GM21717 (cell line): ENCODE results near the gene PTGIS.

ENCODE experiments used
- ATAC-seq: cut with Tn5 transposase; IDR thresholded peaks from one replicate; pipeline ENCODE4 v1.9.1; 2021; ENCODE audit warnings: mild to moderate bottlenecking, moderate library complexity; ENCODE audit not compliant: unreplicated experiment

Gene PTGIS

DNA sequence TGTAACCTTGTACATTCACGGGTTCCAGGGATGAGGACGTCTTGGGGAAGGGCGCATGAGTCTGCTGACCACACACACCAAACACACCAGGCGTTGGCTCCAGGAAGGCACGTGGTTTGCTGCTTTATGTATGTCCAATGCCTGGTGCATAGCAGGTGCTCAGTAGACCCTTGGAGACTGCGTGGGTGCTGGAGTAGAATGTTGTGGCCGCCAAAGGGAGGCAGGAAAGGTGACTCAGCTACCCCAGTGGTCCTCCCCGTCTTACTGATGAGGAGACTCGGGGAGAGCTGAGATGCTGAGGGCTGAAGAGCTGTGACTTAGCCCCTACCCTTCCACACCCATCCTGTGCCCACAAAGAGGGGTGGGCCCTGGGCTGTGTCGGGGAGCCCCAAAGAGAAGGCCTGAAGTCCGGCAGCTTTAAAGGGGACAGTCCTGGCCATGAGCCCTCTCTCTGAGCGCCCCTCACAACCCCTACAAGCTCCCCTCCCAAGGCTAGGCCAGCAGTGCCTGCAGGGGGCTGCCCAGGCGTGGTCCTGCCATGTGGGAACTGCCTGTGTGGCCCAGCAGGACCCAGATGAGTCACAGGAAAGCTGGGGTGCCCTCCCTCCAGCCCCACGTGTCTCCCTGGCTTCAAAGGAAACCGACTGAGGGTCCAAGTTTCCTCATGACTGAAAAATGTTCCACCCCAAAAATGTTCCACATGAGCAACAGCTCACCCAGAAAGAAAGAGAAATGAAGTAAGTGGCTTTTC, 28.0 kb upstream of the PTGIS start:
- ATAC-seq = no peak

DNA sequence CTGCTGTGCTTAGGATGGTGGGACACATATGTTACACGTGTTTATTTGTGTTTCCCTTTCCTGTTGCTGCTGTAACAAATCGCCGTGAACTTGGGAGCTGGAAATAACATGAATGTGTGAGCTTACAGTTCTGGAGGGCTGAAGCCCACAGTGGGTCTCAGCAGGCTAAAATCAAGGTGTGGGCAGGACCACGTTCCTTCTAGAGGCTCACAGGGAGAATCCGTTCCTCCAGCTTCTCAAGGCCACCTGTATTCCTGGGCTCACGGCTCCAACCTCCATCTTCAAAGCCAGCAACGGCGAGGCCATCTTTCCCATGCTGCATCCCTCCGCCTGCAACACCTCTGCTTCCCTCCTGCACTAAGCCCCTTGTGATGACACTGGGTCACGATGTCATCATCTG, 27.4 kb upstream of the PTGIS start:
- no peak for ATAC-seq

GRCh38 chr20:49594931-49595315, 27.0 kb upstream of the PTGIS start:
- ATAC-seq = no peak

DNA sequence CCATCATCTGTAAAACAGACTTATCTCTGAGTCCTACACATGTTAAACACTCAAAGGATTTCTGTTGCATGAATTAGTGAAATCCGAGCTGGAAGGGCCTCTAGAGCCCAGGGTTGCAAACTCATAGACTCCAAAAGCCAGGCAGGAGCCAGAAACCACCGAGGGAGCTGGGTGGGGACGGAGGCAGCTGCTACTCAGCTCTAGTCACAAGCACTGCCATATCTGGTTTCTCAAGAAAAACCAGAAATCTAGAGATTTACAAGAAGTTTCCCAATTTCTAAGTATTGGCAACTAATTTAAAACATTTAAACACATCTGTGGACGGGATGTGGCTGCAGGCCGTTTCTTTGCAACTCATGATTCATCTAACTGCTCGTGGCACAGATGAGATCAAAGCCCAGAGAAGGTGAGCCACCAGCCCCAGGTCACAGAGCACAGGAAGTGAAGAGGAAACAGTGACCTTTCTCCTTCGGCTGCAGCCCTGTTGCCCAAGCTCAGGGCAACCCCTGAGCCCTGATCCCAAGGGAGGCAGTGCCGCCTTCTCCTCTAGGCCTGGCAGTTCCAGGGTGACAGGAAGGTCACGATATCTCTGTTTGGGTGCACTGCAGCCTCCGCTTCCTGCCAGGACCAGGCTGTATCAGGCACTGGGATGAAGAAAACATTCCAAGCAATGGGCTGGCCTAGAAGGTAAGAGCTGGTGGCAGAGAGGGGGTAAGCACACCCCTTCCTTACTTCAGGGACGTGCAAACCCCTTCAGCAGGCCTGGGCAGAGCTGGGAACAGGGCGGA, 26.4 kb upstream of the PTGIS start:
- no peak for ATAC-seq

DNA sequence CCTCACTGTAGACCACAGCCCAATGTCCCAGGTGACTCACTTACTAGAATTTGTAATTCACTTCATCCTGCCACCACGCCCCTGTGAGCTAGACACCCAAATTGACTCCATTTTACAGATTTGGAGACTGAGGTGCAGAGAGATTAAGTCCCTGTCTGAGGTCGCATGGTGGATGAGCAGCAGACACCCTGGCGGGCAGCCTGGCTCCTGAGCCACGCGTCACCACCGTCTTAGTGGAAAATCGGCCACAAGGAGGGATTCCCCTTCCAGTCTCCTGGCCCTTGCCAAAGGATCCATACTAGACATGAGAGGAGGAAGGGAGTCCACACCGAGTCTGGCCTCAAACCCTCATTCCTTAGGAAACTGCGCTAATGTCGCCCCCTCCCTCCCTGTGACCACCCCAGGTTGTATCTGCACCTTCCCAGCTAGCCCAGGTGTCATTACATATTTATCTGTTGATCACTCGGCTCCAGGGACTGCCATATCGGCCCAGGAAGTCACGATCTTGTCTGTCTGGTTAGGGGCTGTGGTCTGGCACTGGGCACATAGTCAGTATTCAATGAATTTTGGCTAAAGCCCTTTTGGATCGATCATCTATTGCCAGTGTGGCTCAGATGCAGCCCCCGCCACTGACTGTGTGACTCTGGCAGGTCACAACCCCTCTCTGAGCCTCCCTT, 25.7 kb upstream of the PTGIS start:
- no peak for ATAC-seq

- no peak for ATAC-seq
Observed at GRCh38 chr20:49592120-49592519, 24.2 kb upstream of the PTGIS start.

- no peak for ATAC-seq
Observed at GRCh38 chr20:49591217-49591865, 23.4 kb upstream of the PTGIS start.

DNA sequence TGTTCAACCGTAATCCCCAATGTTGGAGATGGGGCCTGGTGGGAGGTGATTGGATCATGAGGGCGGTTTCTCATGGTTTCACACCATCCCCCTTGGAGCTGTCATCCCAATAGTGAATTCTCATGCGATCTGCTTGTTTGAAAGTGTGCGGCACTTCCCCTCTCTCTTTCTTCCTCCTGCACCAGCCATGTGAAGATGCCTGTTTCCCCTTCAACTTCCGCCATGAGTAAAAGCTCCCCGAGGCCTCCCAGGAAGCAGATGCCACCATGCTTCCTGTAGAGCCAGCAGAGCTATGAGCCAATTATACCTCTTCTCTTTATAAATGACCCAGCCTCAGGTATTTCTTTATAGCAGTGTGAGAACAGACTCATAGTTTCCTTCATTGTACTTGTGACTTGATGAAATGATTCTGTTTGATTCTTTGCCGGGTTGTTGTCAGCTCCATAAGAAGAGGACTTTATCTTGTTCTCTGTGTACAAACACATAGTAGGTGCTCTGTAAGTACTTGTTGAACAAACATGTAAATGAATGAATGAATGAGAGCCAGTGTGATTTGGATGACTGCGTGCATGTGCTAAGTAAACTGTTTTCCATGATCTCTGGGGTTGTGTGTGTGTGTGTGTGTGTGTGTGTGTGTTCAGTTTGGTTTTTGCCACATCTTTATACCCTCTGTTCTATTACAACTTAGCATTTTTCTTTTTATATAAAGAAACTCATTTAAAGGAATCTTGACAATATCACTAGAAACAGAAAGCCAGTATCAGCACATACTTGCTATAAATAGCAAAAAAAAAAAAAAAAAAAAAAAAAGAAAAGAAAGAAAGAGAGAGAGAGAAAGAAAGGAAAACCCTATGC, 22.5 kb upstream of the PTGIS start:
- no peak for ATAC-seq

- no peak for ATAC-seq
Observed at GRCh38 chr20:49589747-49590146, 21.8 kb upstream of the PTGIS start.

DNA sequence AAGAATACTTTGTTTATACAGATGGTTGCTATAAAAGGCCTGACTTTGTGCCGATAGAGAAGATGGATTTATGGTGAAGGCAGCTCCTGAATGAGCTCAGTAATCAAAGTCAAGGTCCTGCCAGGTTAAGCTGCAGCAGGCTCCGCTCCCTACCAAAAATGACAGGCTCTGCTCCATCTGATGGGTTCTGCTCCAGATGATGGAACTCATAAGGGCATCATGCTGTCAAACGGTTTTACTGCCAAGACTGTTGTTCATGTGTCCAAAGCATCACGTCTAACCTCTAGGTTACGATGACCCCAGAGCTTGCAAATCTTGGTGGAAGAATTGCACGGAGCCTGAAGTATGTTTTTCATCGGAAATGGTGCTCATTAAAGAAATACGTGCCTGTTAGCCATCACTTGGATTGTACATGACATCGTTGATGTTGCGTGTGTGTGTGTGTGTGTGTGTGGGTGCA, 19.2 kb upstream of the PTGIS start:
- ATAC-seq = no peak

GRCh38 chr20:49585585-49586245, 17.8 kb upstream of the PTGIS start:
- ATAC-seq = no peak

DNA sequence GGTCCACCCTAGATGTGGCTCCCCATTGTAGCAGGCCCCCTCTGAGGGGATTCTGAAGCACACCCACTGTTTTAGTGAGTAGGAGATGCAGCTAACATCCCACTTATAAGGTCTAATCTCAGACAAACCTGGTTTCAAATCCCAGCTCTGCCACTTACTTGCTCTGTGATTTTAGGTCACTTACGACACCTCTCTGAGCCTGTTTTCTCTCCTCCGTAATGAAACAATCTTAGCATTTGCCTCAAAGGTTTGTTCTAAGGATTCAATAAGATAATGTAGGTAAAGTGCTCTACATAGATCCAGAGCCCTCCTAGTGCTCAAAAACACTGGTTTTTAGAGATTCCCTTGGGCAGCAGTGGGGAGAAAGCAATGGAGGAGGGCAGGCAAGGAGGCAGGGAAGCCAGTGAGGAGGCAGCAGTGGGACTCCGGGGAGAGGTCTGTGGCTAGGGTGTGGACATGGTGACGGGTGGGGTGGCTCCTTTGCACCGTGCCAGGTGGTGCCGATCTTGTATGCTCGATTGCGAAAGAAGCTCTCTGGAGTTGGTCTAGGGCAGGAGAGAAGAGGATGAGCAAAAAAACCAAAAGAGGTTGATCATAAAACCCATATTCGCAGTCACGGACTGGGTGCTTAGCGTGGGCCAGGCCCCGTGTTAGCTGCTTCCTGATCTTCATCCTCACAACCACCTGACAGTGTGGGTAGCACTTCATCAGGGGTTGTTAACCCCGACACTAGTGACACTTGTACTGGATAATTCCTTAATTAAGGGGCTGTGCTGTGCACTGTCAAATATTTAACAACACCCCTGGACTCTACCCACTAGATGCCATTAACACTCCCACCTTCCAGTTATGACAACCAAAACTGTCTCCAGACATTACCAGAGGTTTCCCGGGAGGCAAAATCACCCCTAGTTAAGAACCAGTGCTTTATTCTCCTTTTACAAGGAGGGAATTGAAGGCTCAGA, 16.8 kb upstream of the PTGIS start:
- ATAC-seq = no peak

DNA sequence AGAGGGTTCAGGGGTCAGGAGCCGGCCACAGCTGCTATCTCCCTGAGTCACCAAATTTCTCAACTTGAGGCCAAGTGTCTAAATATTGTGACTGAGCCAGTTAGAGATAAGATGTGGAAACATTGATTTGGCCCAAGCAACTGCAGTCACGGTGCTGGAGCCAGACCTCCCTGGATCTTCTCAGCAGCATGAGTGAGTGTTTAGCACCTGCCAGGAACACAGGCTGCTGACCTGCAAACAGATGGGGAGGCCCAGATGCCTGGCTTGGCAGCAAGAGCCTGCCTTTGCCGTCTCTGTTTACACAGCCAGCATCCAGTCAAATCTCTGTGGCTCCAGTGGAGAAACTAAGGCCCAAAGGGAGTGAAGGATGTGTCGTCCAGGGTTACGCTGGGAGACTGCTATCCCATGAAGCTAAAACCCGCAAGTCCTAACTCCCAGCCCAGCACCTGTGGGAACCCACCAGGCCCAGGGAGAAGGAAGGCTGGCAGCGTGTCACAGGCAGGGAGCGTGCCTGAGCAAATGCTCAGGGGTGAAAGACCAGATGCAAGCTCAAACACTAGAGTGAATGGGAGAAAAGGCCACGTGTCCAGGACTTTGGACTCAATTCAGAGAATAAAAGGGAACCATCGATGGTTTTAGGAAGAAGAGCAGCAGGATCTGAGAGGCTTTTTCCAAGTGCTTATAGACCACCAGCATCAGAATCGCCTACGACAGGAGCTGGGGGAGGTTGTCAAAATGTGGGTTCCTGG, 15.9 kb upstream of the PTGIS start:
- no peak for ATAC-seq

DNA sequence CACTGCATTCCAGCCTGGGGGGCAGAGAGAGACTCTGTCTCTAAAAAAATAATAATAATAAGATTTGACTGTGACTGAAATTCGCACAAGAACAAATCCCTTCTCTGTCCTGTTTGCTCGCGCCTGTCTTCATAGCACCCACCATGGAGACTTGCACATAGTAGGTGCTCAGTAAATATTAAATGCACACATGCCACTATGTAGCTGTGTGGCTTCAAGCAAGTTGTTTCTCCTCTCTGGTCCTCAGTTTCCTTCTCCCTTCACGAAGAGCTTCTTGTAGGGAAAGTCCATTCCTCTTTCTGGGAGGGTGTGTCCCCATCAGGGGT, 15.4 kb upstream of the PTGIS start:
- no peak for ATAC-seq

DNA sequence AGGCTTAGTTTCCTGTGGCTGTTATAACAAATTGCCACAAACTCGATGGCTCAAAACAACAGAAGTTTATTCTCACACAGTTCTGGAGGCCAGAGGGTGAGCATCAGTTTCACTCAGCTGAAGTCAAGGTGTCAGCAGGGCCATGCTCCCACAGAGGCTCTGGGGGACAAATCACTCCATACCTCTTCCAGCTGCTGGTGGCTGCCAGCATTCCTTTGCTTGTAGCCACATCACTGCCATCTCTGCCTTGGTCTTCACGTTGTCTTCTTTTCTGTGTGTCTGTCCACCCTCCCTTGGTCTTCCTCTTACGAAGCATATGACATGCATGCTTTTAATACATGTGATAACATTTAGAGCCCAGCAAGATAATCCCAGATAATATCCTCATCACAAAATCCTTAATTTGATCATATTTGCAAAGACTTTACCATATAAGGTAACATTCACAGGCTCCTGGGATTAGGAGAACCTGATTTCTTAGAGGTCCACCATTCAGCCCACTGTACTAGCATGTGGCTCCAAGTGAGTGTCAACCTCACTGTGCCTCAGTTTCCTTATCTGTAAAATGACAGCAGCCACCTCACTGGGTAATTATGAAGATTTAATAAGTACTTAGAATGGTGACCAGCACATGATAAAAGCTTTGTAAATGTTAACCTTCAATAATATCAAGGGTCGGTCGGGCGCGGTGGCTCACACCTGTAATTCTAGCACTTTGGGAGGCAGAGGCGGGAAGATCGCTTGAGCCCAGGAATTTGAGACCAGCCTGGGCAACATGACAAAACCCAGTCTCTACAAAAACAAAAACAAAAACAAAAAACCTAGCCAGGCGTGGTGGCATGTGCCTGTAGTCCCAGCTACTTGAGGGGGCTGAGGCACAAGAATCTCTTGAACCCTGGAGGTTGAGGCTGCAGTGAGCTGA, 14.7 kb upstream of the PTGIS start:
- ATAC-seq = no peak

DNA sequence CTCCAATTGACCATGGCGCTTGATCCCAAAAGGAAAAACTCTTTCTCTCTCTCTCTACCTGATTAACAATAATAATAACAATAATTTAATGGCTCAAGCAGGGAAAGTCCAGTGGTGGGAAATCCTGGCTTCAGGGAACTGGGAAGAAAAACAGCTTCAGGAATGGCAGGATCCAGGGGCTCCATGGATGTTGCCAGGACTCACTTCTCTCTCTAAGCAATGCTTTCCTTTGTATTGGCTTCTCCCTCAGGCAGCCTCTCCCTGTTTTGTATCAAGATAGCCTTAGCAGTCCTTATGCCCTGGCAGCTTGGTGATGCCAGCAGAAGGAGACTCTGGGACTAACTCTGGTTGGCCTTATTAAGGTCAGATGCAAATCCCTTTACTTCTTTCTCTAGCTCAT, 13.5 kb upstream of the PTGIS start:
- no peak for ATAC-seq

DNA sequence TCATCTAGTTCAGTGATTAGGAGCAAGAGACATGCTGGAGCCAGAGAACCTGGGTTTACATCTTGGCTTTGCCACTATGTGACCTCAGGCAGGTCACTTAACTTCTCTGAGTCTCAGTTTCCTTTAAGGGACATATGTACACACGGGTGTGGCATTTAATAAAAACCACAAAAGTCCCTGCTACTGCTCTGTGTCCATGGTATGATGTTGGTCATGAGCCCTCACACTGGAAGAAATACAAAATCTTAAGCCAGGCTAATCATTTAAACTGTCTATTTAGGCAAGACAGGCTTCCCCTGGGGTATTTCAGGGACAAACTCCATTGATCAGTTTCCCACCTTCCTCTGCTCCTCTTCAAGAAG, 12.9 kb upstream of the PTGIS start:
- ATAC-seq = no peak
